ENCODE data around the gene ARHGAP19. TPM values are rescaled to one million over a fixed set of nuclear protein-coding genes. Genes with fewer than 3 reads are reported as not detected.

Gene ARHGAP19
- total RNA-seq, 1 experiment from 2014 or later, result 33.2 TPM

- WGBS (ENCODE audit: extremely low coverage, insufficient read length, low lambda C conversion rate), result no CpG with 5 or more reads among the region's 7 CpGs
- Histone ChIP-seq H4K91ac (ENCODE audit: insufficient read length, low read depth, low read length) (no peak overlapping the region), H3K18ac (ENCODE audit: insufficient read length, low read depth, low read length) (no peak overlapping the region), H3K4ac (ENCODE audit: low read depth, low read length) (no peak overlapping the region), H3K23ac (ENCODE audit: insufficient read length, low read depth, low read length) (no peak overlapping the region), H3K23me2 (ENCODE audit: insufficient read length, low read depth, low read length, poor library complexity, severe bottlenecking) (peaks cover 6% of the 10 kb centered on the region), H2BK20ac (ENCODE audit: low read depth, low read length, poor library complexity, severe bottlenecking) (no peak overlapping the region), H3K27me3 (ENCODE audit: insufficient read depth, low read length) (peaks cover 5% of the 10 kb centered on the region; the same call in 1 of the 2 replicates), H3T11ph (ENCODE audit: low read length) (no peak overlapping the region), H4K8ac (replicated peaks; ENCODE audit: insufficient read length, low read depth, low read length) (no peak overlapping the region), H3K9me3 (ENCODE audit: control insufficient read depth, low read depth, low read length) (no peaks in the 10 kb centered on the region), H2BK5ac (ENCODE audit: insufficient read length, low read length) (no peak overlapping the region), H2AK5ac (ENCODE audit: insufficient read length, low read length) (no peak overlapping the region), H2BK120ac (ENCODE audit: low read depth, low read length, poor library complexity, severe bottlenecking) (no peak overlapping the region), H3K56ac (ENCODE audit: insufficient read length, low read depth, low read length) (no peak overlapping the region), H2BK15ac (ENCODE audit: low read depth, low read length) (no peak overlapping the region), H3K4me1 (ENCODE audit: insufficient read depth, low read length) (no peaks in the 10 kb centered on the region; the same call in 1 of the 2 replicates), H3K14ac (ENCODE audit: insufficient read depth, low read length) (no peak overlapping the region), H4K20me1 (ENCODE audit: control insufficient read depth, insufficient read depth, insufficient read length) (no peaks in the 10 kb centered on the region), H3K79me2 (ENCODE audit: insufficient read depth, low read length) (no peaks in the 10 kb centered on the region), H2BK12ac (ENCODE audit: insufficient read length, low read depth, low read length) (no peak overlapping the region), H3K9ac (ENCODE audit: extremely low read depth, insufficient read length, low read length) (no peak overlapping the region), H3K27ac (ENCODE audit: insufficient read length, low read depth, low read length) (no peak overlapping the region), H2AFZ (ENCODE audit: low read length) (no peak overlapping the region), H3K79me1 (ENCODE audit: insufficient read depth, low read depth, low read length, poor library complexity, severe bottlenecking) (no peaks in the 10 kb centered on the region), H4K5ac (ENCODE audit: insufficient read length, low read depth, low read length) (no peak overlapping the region), H3K4me2 (ENCODE audit: insufficient read depth, insufficient read length, low read length) (peak overlapping the region; percentile 65)
- H3K4me1 Mint-ChIP-seq, result peaks cover 12 to 15% of the 10 kb centered on the region in 2 experiments
- no peak for TF ChIP-seq CTCF (conservative IDR thresholded peaks at IDR 0.05)
- no peak overlapping the region for H3K27ac Mint-ChIP-seq
- DNase-seq, result no peak
- peaks cover 45% of the 10 kb centered on the region for H3K27me3 Mint-ChIP-seq (ENCODE audit: low read depth)
- no peaks in the 10 kb centered on the region for H3K9me3 Mint-ChIP-seq
- no peaks in the 10 kb centered on the region for H3K36me3 Mint-ChIP-seq (ENCODE audit: insufficient read depth in 1 of 3, low read depth in 3 of 3)
- H3K4me3 Mint-ChIP-seq, result peak overlapping the region in 1 of 2 experiments; percentile 60; a peak in 4 of 5 replicates
These were observed 95.4 kb downstream of the ARHGAP19 start for GRCh38 chr10:97197030-97197500.
